GM12874 (cell line): ENCODE measurements around the gene SOST.

Experiments
- CTCF ChIP-seq: IDR thresholded peaks from 2 replicates; pipeline ENCODE4 v1.5.1; 2011; ENCODE audit warnings: low read depth, mild to moderate bottlenecking, control low read depth, low read length, moderate library complexity; ENCODE audit not compliant: insufficient read depth

SOST gene

GRCh38 chr17:43722269-43722619, 36.3 kb downstream of the SOST start:
- no peak for TF ChIP-seq CTCF

- no peak for TF ChIP-seq CTCF
Observed at GRCh38 chr17:43721537-43722268, 36.9 kb downstream of the SOST start.

- TF ChIP-seq CTCF: no peak
Observed at GRCh38 chr17:43720311-43721060, 38.1 kb downstream of the SOST start.

GRCh38 chr17:43719578-43719977, 39.0 kb downstream of the SOST start:
- TF ChIP-seq CTCF: no peak

GRCh38 chr17:43718544-43718943, 40.0 kb downstream of the SOST start:
- TF ChIP-seq CTCF: no peak

- TF ChIP-seq CTCF: no peak
Observed at GRCh38 chr17:43717913-43718312, 40.7 kb downstream of the SOST start.

- no peak for TF ChIP-seq CTCF
Observed at GRCh38 chr17:43714465-43715149, 44.0 kb downstream of the SOST start.
